RPMI8226 (cell line): ENCODE data around the gene FBXW9.
"Not testable (repeated sequence)": the region's sequence is repeated elsewhere in the genome, so short reads cannot be mapped to it uniquely, and the experiment has no call there.

Experiments
- DNase-seq: peaks from one replicate; pipeline ENCODE4 v3.0.0-alpha.2; 2015

FBXW9 gene

GRCh38 chr19:12678039-12678438, 18.4 kb downstream of the FBXW9 start:
- not testable (repeated sequence) for DNase-seq

- no peak for DNase-seq
These were observed 19.5 kb downstream of the FBXW9 start for GRCh38 chr19:12676928-12677327.

GRCh38 chr19:12676384-12676792, 20.0 kb downstream of the FBXW9 start:
- peak; percentile 86 for DNase-seq

GRCh38 chr19:12675940-12676339, 20.5 kb downstream of the FBXW9 start:
- no peak for DNase-seq

- DNase-seq = no peak
These were observed 21.0 kb downstream of the FBXW9 start for GRCh38 chr19:12675399-12675798.

- DNase-seq = no peak
These were observed 23.7 kb downstream of the FBXW9 start for GRCh38 chr19:12672744-12673143.

GRCh38 chr19:12670159-12670928, 26.1 kb downstream of the FBXW9 start:
- DNase-seq = no peak

GRCh38 chr19:12669270-12670158, 26.9 kb downstream of the FBXW9 start:
- DNase-seq = peak; percentile 86

GRCh38 chr19:12668932-12669269, 27.5 kb downstream of the FBXW9 start:
- peak; percentile 22 for DNase-seq

GRCh38 chr19:12668346-12668745, 28.1 kb downstream of the FBXW9 start:
- DNase-seq = no peak

- DNase-seq = no peak
These were observed 28.6 kb downstream of the FBXW9 start for GRCh38 chr19:12667731-12668302.

GRCh38 chr19:12666265-12667048, 30.0 kb downstream of the FBXW9 start, which contains the start of the genes MAN2B1 and WDR83:
Gene MAN2B1, minus strand, starts transcription at chr19:12666742. Its CDS starts 41 bp downstream, at chr19:12666701.
Gene WDR83, plus strand, starts transcription at chr19:12666807. Its CDS starts 2,984 bp downstream, at chr19:12669791.
- peak; percentile 85 for DNase-seq

- no peak for DNase-seq
These were observed 30.7 kb downstream of the FBXW9 start for GRCh38 chr19:12665671-12666264.

GRCh38 chr19:12665281-12665573, 31.2 kb downstream of the FBXW9 start:
- no peak for DNase-seq

- DNase-seq = no peak
These were observed 31.8 kb downstream of the FBXW9 start for GRCh38 chr19:12664406-12665280.

- no peak for DNase-seq
These were observed 35.5 kb downstream of the FBXW9 start for GRCh38 chr19:12660980-12661379.

- DNase-seq = no peak
These were observed 38.5 kb downstream of the FBXW9 start for GRCh38 chr19:12657966-12658365.

GRCh38 chr19:12656899-12657571, 39.4 kb downstream of the FBXW9 start:
- no peak for DNase-seq

- DNase-seq = no peak
These were observed 40.9 kb downstream of the FBXW9 start for GRCh38 chr19:12655546-12655945.

- DNase-seq = no peak
These were observed 44.2 kb downstream of the FBXW9 start for GRCh38 chr19:12652219-12652618.

- no peak for DNase-seq
These were observed 46.5 kb downstream of the FBXW9 start for GRCh38 chr19:12649941-12650340.
